ENCODE measurements around the gene SLCO2B1. TPM values are rescaled to one million over a fixed set of nuclear protein-coding genes. Genes with fewer than 3 reads are reported as not detected.
A peak's percentile ranks its signal among the peaks of the same experiment; 100 is the strongest.

Gene SLCO2B1
- total RNA-seq, 1 experiment from 2014 or later, result 1.0 TPM

- no TSS peak for BruUV-seq (replicated peaks)
- intact Hi-C loops (cut with micrococcal nuclease; ENCODE audit: unreplicated experiment), result no loop called here
- no peak for TF ChIP-seq EZH2 (IDR thresholded peaks at IDR 0.05; ENCODE audit: borderline replicate concordance, low read depth, low read length, poor library complexity, severe bottlenecking)
- TF ChIP-seq CTCF (conservative IDR thresholded peaks at IDR 0.05; ENCODE audit: low read depth, low read length), result no peak
- H3K27ac ChIP-seq (ENCODE audit: low read depth, low read length, poor library complexity, severe bottlenecking), result no peak overlapping the region
- no peaks in the 10 kb centered on the region for H3K36me3 ChIP-seq (ENCODE audit: insufficient read depth, low read length, poor library complexity, severe bottlenecking)
- H3K4me1 ChIP-seq (ENCODE audit: insufficient read depth, low read length, poor library complexity, severe bottlenecking), result no peaks in the 10 kb centered on the region
- DNase-seq (ENCODE audit: low spot score), result no peak
- no peaks in the 10 kb centered on the region for H3K9me3 ChIP-seq (ENCODE audit: low read depth, low read length, poor library complexity, severe bottlenecking)
- ChIA-PET POLR2A (ENCODE audit: low non-redundant PET) (no interaction called here), CTCF (no interaction called here)
- no peak overlapping the region for H3K4me3 ChIP-seq (ENCODE audit: low read depth, low read length, poor library complexity, severe bottlenecking)
- peaks cover 25% of the 10 kb centered on the region for H3K27me3 ChIP-seq (replicated peaks; ENCODE audit: insufficient read depth, low read depth, low read length, poor library complexity)
These were observed 61.5 kb downstream of the SLCO2B1 start for GRCh38 chr11:75212411-75212810.

- ChIA-PET CTCF (interaction anchor here (0.6 to 1.7 kb wide), 9 partner anchors 8 to 180 kb away, joined by 3 to 13 read pairs (median 6); partner anchors contain the start of gene TPBGL), POLR2A (ENCODE audit: low non-redundant PET) (no interaction called here)
- H3K4me3 ChIP-seq (ENCODE audit: low read depth, low read length, poor library complexity, severe bottlenecking), result no peak overlapping the region
- TF ChIP-seq EZH2 (IDR thresholded peaks at IDR 0.05; ENCODE audit: borderline replicate concordance, low read depth, low read length, poor library complexity, severe bottlenecking) (no peak), CTCF (conservative IDR thresholded peaks at IDR 0.05; ENCODE audit: low read depth, low read length) (peak; percentile 60)
- H3K27me3 ChIP-seq (replicated peaks; ENCODE audit: insufficient read depth, low read depth, low read length, poor library complexity), result peaks cover 8% of the 10 kb centered on the region
- no peaks in the 10 kb centered on the region for H3K9me3 ChIP-seq (ENCODE audit: low read depth, low read length, poor library complexity, severe bottlenecking)
- no peaks in the 10 kb centered on the region for H3K4me1 ChIP-seq (ENCODE audit: insufficient read depth, low read length, poor library complexity, severe bottlenecking)
- no TSS peak for BruUV-seq (replicated peaks)
- intact Hi-C loops (cut with micrococcal nuclease; ENCODE audit: unreplicated experiment), result loop anchor here (1.0 kb wide), 1 partner anchor 19 kb away; no protein-coding TSS in a partner anchor
- no peaks in the 10 kb centered on the region for H3K36me3 ChIP-seq (ENCODE audit: insufficient read depth, low read length, poor library complexity, severe bottlenecking)
- DNase-seq (ENCODE audit: low spot score), result peak; percentile 91
- no peak overlapping the region for H3K27ac ChIP-seq (ENCODE audit: low read depth, low read length, poor library complexity, severe bottlenecking)
These were observed 63.5 kb downstream of the SLCO2B1 start for GRCh38 chr11:75214411-75214821.

GRCh38 chr11:75214843-75215242 is 63.9 kb downstream of the SLCO2B1 start:
- H3K4me1 ChIP-seq (ENCODE audit: insufficient read depth, low read length, poor library complexity, severe bottlenecking), result no peaks in the 10 kb centered on the region
- no peaks in the 10 kb centered on the region for H3K36me3 ChIP-seq (ENCODE audit: insufficient read depth, low read length, poor library complexity, severe bottlenecking)
- DNase-seq (ENCODE audit: low spot score), result no peak
- ChIA-PET POLR2A (ENCODE audit: low non-redundant PET) (no interaction called here), CTCF (interaction anchor here (0.6 to 1.7 kb wide), 9 partner anchors 8 to 180 kb away, joined by 3 to 13 read pairs (median 6); partner anchors contain the start of gene TPBGL)
- H3K27ac ChIP-seq (ENCODE audit: low read depth, low read length, poor library complexity, severe bottlenecking), result no peak overlapping the region
- intact Hi-C loops (cut with micrococcal nuclease; ENCODE audit: unreplicated experiment), result loop anchor here (1.0 kb wide), 1 partner anchor 18 kb away; no protein-coding TSS in a partner anchor
- no peaks in the 10 kb centered on the region for H3K9me3 ChIP-seq (ENCODE audit: low read depth, low read length, poor library complexity, severe bottlenecking)
- no TSS peak for BruUV-seq (replicated peaks)
- H3K27me3 ChIP-seq (replicated peaks; ENCODE audit: insufficient read depth, low read depth, low read length, poor library complexity), result peaks cover 8% of the 10 kb centered on the region
- TF ChIP-seq CTCF (conservative IDR thresholded peaks at IDR 0.05; ENCODE audit: low read depth, low read length) (no peak), EZH2 (IDR thresholded peaks at IDR 0.05; ENCODE audit: borderline replicate concordance, low read depth, low read length, poor library complexity, severe bottlenecking) (no peak)
- no peak overlapping the region for H3K4me3 ChIP-seq (ENCODE audit: low read depth, low read length, poor library complexity, severe bottlenecking)

Measured in A673 (cell line).